Astrocyte (in vitro differentiated cells and primary cell): ENCODE results near the gene PPP1R12B. TPM values are rescaled to one million over a fixed set of nuclear protein-coding genes. Genes with fewer than 3 reads are reported as not detected.

Experiments used
- DNase-seq: peaks from one replicate; pipeline ENCODE4 v3.0.0-alpha.2; 2010; ENCODE audit warnings: low read depth
- FAIRE-seq: peaks from 2 replicates; lab custom pipeline; 2011; peaks lifted over from hg19 to GRCh38; lab: Jason Lieb, UNC
- H2AFZ ChIP-seq: 2 replicates; pipeline ENCODE4 v1.6.0; 2012; ENCODE audit warnings: low read depth, low read length, inconsistent platforms
- H3K27ac ChIP-seq: 2 replicates; pipeline ENCODE4 v1.5.1; 2011; ENCODE audit warnings: low read depth, low read length, inconsistent platforms
- H3K27me3 ChIP-seq: 2 replicates; pipeline ENCODE4 v1.6.0; 2011; ENCODE audit warnings: low read length, inconsistent platforms; ENCODE audit not compliant: insufficient read depth
- H3K36me3 ChIP-seq: 2 replicates; pipeline ENCODE4 v1.5.1; 2011; ENCODE audit warnings: low read length, inconsistent platforms; ENCODE audit not compliant: insufficient read depth
- H3K4me1 ChIP-seq: 2 replicates; pipeline ENCODE4 v1.5.1; 2011; ENCODE audit warnings: low read length, inconsistent platforms; ENCODE audit not compliant: insufficient read depth
- H3K4me2 ChIP-seq: 2 replicates; pipeline ENCODE4 v1.6.0; 2012; ENCODE audit warnings: low read length, inconsistent platforms
- H3K4me3 ChIP-seq: 2 replicates; pipeline ENCODE4 v1.5.1; 2011; ENCODE audit warnings: low read depth, mild to moderate bottlenecking, low read length, inconsistent platforms; ENCODE audit not compliant: insufficient read depth
- H3K79me2 ChIP-seq: 2 replicates; pipeline ENCODE4 v1.6.0; 2012; ENCODE audit warnings: mild to moderate bottlenecking, low read length, inconsistent platforms; ENCODE audit not compliant: insufficient read depth
- H3K9ac ChIP-seq: 2 replicates; pipeline ENCODE4 v1.6.0; 2012; ENCODE audit warnings: mild to moderate bottlenecking, low read length, inconsistent platforms
- H3K9me3 ChIP-seq: 2 replicates; pipeline ENCODE4 v1.5.1; 2012; ENCODE audit warnings: low read depth, mild to moderate bottlenecking, low read length, inconsistent platforms; ENCODE audit not compliant: insufficient read depth
- H4K20me1 ChIP-seq: 2 replicates; pipeline ENCODE4 v1.6.0; 2012; ENCODE audit warnings: low read length, inconsistent platforms; ENCODE audit not compliant: insufficient read depth
- H3K27ac Mint-ChIP-seq: one replicate; pipeline ENCODE4 v1.8.0; 2021; ENCODE audit warnings: mild to moderate bottlenecking, mixed read lengths; ENCODE audit not compliant: unreplicated experiment
- H3K27me3 Mint-ChIP-seq: one replicate; pipeline ENCODE4 v1.8.0; 2021; ENCODE audit warnings: low read depth, mixed read lengths; ENCODE audit not compliant: unreplicated experiment
- H3K36me3 Mint-ChIP-seq: one replicate; pipeline ENCODE4 v1.8.0; 2021; ENCODE audit warnings: low read depth, mixed read lengths; ENCODE audit not compliant: unreplicated experiment
- H3K4me1 Mint-ChIP-seq: one replicate; pipeline ENCODE4 v1.8.0; 2021; ENCODE audit warnings: low read depth, mixed read lengths; ENCODE audit not compliant: unreplicated experiment
- H3K4me3 Mint-ChIP-seq: one replicate; pipeline ENCODE4 v1.8.0; 2021; ENCODE audit warnings: mild to moderate bottlenecking, moderate library complexity, mixed read lengths; ENCODE audit not compliant: unreplicated experiment
- H3K9me3 Mint-ChIP-seq: one replicate; pipeline ENCODE4 v1.8.0; 2021; ENCODE audit warnings: mild to moderate bottlenecking, mixed read lengths; ENCODE audit not compliant: unreplicated experiment
- CTCF ChIP-seq: IDR thresholded peaks from 2 replicates; pipeline ENCODE4 v1.5.1; 2011; ENCODE audit warnings: low read depth, mild to moderate bottlenecking, inconsistent platforms, low read length, moderate library complexity; ENCODE audit not compliant: insufficient read depth
- EZH2 ChIP-seq: IDR thresholded peaks from 2 replicates; pipeline ENCODE4 v1.6.1; 2012; ENCODE audit warnings: mild to moderate bottlenecking, low read length, inconsistent platforms; ENCODE audit not compliant: insufficient read depth
- total RNA-seq: library from RNA; stranded (reverse); gene quantifications from 2 replicates; pipeline ENCODE4 v1.2.1, GENCODE V29; 2021

Gene PPP1R12B
- total RNA-seq, 1 donor from 2014 or later: 12.2 TPM

DNA sequence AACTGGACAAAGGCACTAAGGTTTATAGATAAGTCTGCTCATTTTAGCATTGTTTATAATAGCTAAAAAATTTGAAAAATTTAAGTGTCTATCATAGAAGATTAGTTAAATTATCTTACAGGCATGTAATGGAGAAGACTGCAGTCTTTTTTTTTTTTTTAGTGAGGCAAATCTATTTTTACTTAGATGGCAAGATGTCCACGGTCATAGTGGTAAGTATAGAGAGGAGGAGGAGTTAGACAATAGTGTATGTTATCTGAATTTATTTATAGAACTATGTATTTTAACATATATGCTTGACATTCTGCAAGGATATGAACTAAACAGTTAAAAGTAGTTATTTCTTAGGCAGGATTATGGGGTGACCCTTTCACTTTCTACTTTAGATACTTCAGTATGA lies 212.7 kb downstream of the PPP1R12B start:
- peaks cover 2% of the 10 kb centered on the region for H3K36me3 Mint-ChIP-seq
- Histone ChIP-seq H3K36me3 (no peaks in the 10 kb centered on the region), H3K4me2 (no peak overlapping the region), H3K9me3 (no peaks in the 10 kb centered on the region), H2AFZ (no peak overlapping the region), H3K9ac (no peak overlapping the region), H3K4me3 (no peak overlapping the region), H4K20me1 (no peaks in the 10 kb centered on the region), H3K79me2 (no peaks in the 10 kb centered on the region), H3K27ac (no peak overlapping the region), H3K4me1 (no peaks in the 10 kb centered on the region), H3K27me3 (no peaks in the 10 kb centered on the region)
- no peaks in the 10 kb centered on the region for H3K9me3 Mint-ChIP-seq
- TF ChIP-seq CTCF (no peak), EZH2 (no peak)
- FAIRE-seq (no peak), DNase-seq (no peak)
- no peaks in the 10 kb centered on the region for H3K27me3 Mint-ChIP-seq
- no peaks in the 10 kb centered on the region for H3K4me1 Mint-ChIP-seq
- no peak overlapping the region for H3K27ac Mint-ChIP-seq
- H3K4me3 Mint-ChIP-seq: no peak overlapping the region

GRCh38 chr1:202561726-202562443 lies 213.4 kb downstream of the PPP1R12B start:
- FAIRE-seq (no peak), DNase-seq (no peak)
- Histone ChIP-seq H3K27ac (no peak overlapping the region), H2AFZ (no peak overlapping the region), H4K20me1 (no peaks in the 10 kb centered on the region), H3K79me2 (no peaks in the 10 kb centered on the region), H3K4me1 (peaks cover under 1% of the 10 kb centered on the region), H3K9ac (no peak overlapping the region), H3K4me2 (no peak overlapping the region), H3K27me3 (no peaks in the 10 kb centered on the region), H3K4me3 (no peak overlapping the region), H3K9me3 (no peaks in the 10 kb centered on the region), H3K36me3 (no peaks in the 10 kb centered on the region)
- H3K27ac Mint-ChIP-seq: no peak overlapping the region
- no peak overlapping the region for H3K4me3 Mint-ChIP-seq
- TF ChIP-seq EZH2 (no peak), CTCF (peak; percentile 6)
- peaks cover 2% of the 10 kb centered on the region for H3K36me3 Mint-ChIP-seq
- H3K9me3 Mint-ChIP-seq: no peaks in the 10 kb centered on the region
- H3K27me3 Mint-ChIP-seq: no peaks in the 10 kb centered on the region
- no peaks in the 10 kb centered on the region for H3K4me1 Mint-ChIP-seq

GRCh38 chr1:202562444-202563060 lies 214.1 kb downstream of the PPP1R12B start:
- TF ChIP-seq CTCF (no peak), EZH2 (no peak)
- Histone ChIP-seq H2AFZ (no peak overlapping the region), H3K27me3 (no peaks in the 10 kb centered on the region), H3K79me2 (no peaks in the 10 kb centered on the region), H3K9ac (no peak overlapping the region), H3K4me1 (peaks cover 8% of the 10 kb centered on the region), H3K27ac (no peak overlapping the region), H3K4me3 (no peak overlapping the region), H3K4me2 (no peak overlapping the region), H3K9me3 (no peaks in the 10 kb centered on the region), H3K36me3 (no peaks in the 10 kb centered on the region), H4K20me1 (no peaks in the 10 kb centered on the region)
- Mint-ChIP-seq H3K27ac (no peak overlapping the region), H3K9me3 (no peaks in the 10 kb centered on the region), H3K27me3 (no peaks in the 10 kb centered on the region), H3K4me1 (peaks cover 5% of the 10 kb centered on the region), H3K36me3 (peaks cover 2% of the 10 kb centered on the region), H3K4me3 (no peak overlapping the region)
- FAIRE-seq (no peak), DNase-seq (peak; percentile 60)
